HG03521 (cell line): ENCODE measurements around the gene TIRAP.
"Not testable (repeated sequence)": the region's sequence is repeated elsewhere in the genome, so short reads cannot be mapped to it uniquely, and the experiment has no call there.

Experiments used
- ATAC-seq: cut with Tn5 transposase; IDR thresholded peaks from one replicate; pipeline ENCODE4 v1.9.1; 2021; ENCODE audit warnings: mild to moderate bottlenecking, moderate library complexity; ENCODE audit not compliant: unreplicated experiment

The TIRAP gene

GRCh38 chr11:126282361-126282735 is 545 bp upstream of the TIRAP start:
- no peak for ATAC-seq

- ATAC-seq: peak; percentile 36
Measured at GRCh38 chr11:126284829-126285228, 1.9 kb downstream of the TIRAP start.

- no peak for ATAC-seq
Measured at GRCh38 chr11:126288237-126288636, 5.3 kb downstream of the TIRAP start.

- ATAC-seq: no peak
Measured at GRCh38 chr11:126290887-126291286, 8.0 kb downstream of the TIRAP start.

GRCh38 chr11:126293726-126294125 is 10.8 kb downstream of the TIRAP start:
- no peak for ATAC-seq

GRCh38 chr11:126297004-126297403 is 14.1 kb downstream of the TIRAP start:
- ATAC-seq: no peak

GRCh38 chr11:126303623-126304456 is 20.9 kb downstream of the TIRAP start, which contains the start of gene DCPS:
Gene DCPS, plus strand, starts transcription at chr11:126304060. Its CDS starts 21 bp downstream, at chr11:126304081.
- peak; percentile 86 for ATAC-seq

- no peak for ATAC-seq
Measured at GRCh38 chr11:126304457-126305075, 21.7 kb downstream of the TIRAP start.

- peak; percentile 56 for ATAC-seq
Measured at GRCh38 chr11:126305699-126306098, 22.8 kb downstream of the TIRAP start.

GRCh38 chr11:126307706-126308105 is 24.8 kb downstream of the TIRAP start:
- no peak for ATAC-seq

- no peak for ATAC-seq
Measured at GRCh38 chr11:126308271-126308671, 25.4 kb downstream of the TIRAP start.

GRCh38 chr11:126308771-126309170 is 25.9 kb downstream of the TIRAP start:
- not testable (repeated sequence) for ATAC-seq

- peak; percentile 26 for ATAC-seq
Measured at GRCh38 chr11:126310200-126310991, 27.5 kb downstream of the TIRAP start.

- no peak for ATAC-seq
Measured at GRCh38 chr11:126310992-126311310, 28.1 kb downstream of the TIRAP start.

- peak; percentile 76 for ATAC-seq
Measured at GRCh38 chr11:126311401-126312291, 28.8 kb downstream of the TIRAP start.

GRCh38 chr11:126312961-126313360 is 30.1 kb downstream of the TIRAP start:
- ATAC-seq: no peak

- no peak for ATAC-seq
Measured at GRCh38 chr11:126313826-126314225, 30.9 kb downstream of the TIRAP start.

GRCh38 chr11:126317432-126317755 is 34.5 kb downstream of the TIRAP start:
- no peak for ATAC-seq

GRCh38 chr11:126317756-126318573 is 35.1 kb downstream of the TIRAP start:
- peak; percentile 25 for ATAC-seq
